Endothelial cell of umbilical vein (primary cell): ENCODE data around the gene LY9.

Source experiments
- CTCF ChIP-seq, 2 donors: IDR thresholded peaks; 1 replicate in 1 of 2; 2 replicates in 1 of 2; pipeline ENCODE4 v1.5.1; 2011; ENCODE audit warnings: low read length in 2 of 2, mild to moderate bottlenecking in 2 of 2, moderate library complexity in 2 of 2, control low read depth in 1 of 2, inconsistent platforms in 1 of 2, low read depth in 1 of 2; ENCODE audit not compliant: insufficient read depth in 1 of 2; ENCODE audit errors: extremely low read depth in 1 of 2
- EZH2 ChIP-seq: IDR thresholded peaks from 2 replicates; pipeline ENCODE4 v1.6.1; 2012; ENCODE audit warnings: borderline replicate concordance, low read depth, mild to moderate bottlenecking, moderate library complexity, low read length, inconsistent platforms; ENCODE audit not compliant: severe bottlenecking
- MAX ChIP-seq: IDR thresholded peaks from 2 replicates; pipeline ENCODE4 v1.6.1; 2011; ENCODE audit not compliant: insufficient read depth, insufficient read length
- POLR2A ChIP-seq: IDR thresholded peaks from 2 replicates; pipeline ENCODE4 v1.6.1; 2012; ENCODE audit warnings: low read depth, mild to moderate bottlenecking, control low read depth, low read length
- POLR2AphosphoS5 ChIP-seq: IDR thresholded peaks from 2 replicates; pipeline ENCODE4 v1.6.1; 2012; ENCODE audit warnings: low read depth, mild to moderate bottlenecking, control low read depth, low read length, moderate library complexity; ENCODE audit not compliant: insufficient read depth

GRCh38 chr1:160864173-160864572 lies 68.2 kb downstream of the LY9 start:
- TF ChIP-seq CTCF (IDR thresholded peaks at IDR 0.05; ENCODE audit: extremely low read depth in 1 of 2, insufficient read depth in 1 of 2, low read depth in 1 of 2, low read length in 2 of 2) = no peak
- TF ChIP-seq POLR2AphosphoS5 = no peak
- TF ChIP-seq POLR2A = no peak
- TF ChIP-seq MAX = no peak
- TF ChIP-seq EZH2 = no peak
